WTC11 (cell line): ENCODE data around the gene THEMIS2.

ENCODE experiments used
- SMAD4 ChIP-seq: sonication (generic); formaldehyde crosslinking; IDR thresholded peaks from 2 replicates; pipeline ENCODE4 v1.8.0; 2022; ENCODE audit warnings: mild to moderate bottlenecking, missing genetic modification reagents
- TEAD1 ChIP-seq: sonication (generic); formaldehyde crosslinking; IDR thresholded peaks from 2 replicates; pipeline ENCODE4 v1.8.0; 2022; ENCODE audit warnings: mild to moderate bottlenecking, missing genetic modification reagents
- TF ChIP-seq, protein P1 (sequence below): fragments of 200-600 bp; IDR thresholded peaks from 2 replicates; pipeline ENCODE4 v1.8.0; 2022; ENCODE audit warnings: antibody characterized with exemption
- TF ChIP-seq, protein P2 (sequence below): sonication (generic); formaldehyde crosslinking; IDR thresholded peaks from 2 replicates; pipeline ENCODE4 v1.8.1; 2023; ENCODE audit warnings: mild to moderate bottlenecking, missing genetic modification reagents, moderate library complexity
- TF ChIP-seq, protein P3 (sequence below): sonication (generic); formaldehyde crosslinking; IDR thresholded peaks from 2 replicates; pipeline ENCODE4 v1.8.0; 2022; ENCODE audit warnings: mild to moderate bottlenecking, missing genetic modification reagents
- TF ChIP-seq, protein P4 (sequence below): sonication (generic); formaldehyde crosslinking; IDR thresholded peaks from 2 replicates; pipeline ENCODE4 v1.8.1; 2022; ENCODE audit warnings: missing genetic modification reagents, borderline replicate concordance
- TF ChIP-seq, protein P5 (sequence below): sonication (generic); formaldehyde crosslinking; conservative IDR thresholded peaks from 2 replicates; pipeline ENCODE4 v1.8.1; 2023; ENCODE audit warnings: mild to moderate bottlenecking, low read depth, missing genetic modification reagents, moderate library complexity
- TF ChIP-seq, protein P6 (sequence below): sonication (generic); formaldehyde crosslinking; IDR thresholded peaks from 2 replicates; pipeline ENCODE4 v1.8.0; 2022; ENCODE audit warnings: mild to moderate bottlenecking, missing genetic modification reagents
- TF ChIP-seq, protein P7 (sequence below): sonication (generic); formaldehyde crosslinking; IDR thresholded peaks from 2 replicates; pipeline ENCODE4 v1.8.0; 2023; ENCODE audit warnings: mild to moderate bottlenecking, missing genetic modification reagents
- TF ChIP-seq, protein P8 (sequence below): sonication (generic); formaldehyde crosslinking; IDR thresholded peaks from 2 replicates; pipeline ENCODE4 v1.8.1; 2023; ENCODE audit warnings: mild to moderate bottlenecking, missing genetic modification reagents

DNA sequence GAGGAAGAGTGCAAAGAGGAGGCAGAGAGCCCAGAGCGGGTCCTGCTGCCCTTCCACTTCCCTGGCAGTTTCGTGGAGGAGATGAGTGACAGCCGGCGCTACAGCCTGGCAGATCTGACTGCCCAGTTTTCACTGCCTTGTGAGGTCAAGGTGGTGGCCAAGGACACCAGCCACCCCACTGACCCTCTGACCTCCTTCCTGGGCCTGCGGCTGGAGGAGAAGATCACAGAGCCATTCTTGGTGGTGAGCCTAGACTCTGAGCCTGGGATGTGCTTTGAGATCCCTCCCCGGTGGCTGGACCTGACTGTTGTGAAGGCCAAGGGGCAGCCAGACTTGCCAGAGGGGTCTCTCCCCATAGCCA is 10.2 kb downstream of the THEMIS2 start:
- TF ChIP-seq, protein P1, sequence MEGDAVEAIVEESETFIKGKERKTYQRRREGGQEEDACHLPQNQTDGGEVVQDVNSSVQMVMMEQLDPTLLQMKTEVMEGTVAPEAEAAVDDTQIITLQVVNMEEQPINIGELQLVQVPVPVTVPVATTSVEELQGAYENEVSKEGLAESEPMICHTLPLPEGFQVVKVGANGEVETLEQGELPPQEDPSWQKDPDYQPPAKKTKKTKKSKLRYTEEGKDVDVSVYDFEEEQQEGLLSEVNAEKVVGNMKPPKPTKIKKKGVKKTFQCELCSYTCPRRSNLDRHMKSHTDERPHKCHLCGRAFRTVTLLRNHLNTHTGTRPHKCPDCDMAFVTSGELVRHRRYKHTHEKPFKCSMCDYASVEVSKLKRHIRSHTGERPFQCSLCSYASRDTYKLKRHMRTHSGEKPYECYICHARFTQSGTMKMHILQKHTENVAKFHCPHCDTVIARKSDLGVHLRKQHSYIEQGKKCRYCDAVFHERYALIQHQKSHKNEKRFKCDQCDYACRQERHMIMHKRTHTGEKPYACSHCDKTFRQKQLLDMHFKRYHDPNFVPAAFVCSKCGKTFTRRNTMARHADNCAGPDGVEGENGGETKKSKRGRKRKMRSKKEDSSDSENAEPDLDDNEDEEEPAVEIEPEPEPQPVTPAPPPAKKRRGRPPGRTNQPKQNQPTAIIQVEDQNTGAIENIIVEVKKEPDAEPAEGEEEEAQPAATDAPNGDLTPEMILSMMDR = no peak
- TF ChIP-seq, protein P2, sequence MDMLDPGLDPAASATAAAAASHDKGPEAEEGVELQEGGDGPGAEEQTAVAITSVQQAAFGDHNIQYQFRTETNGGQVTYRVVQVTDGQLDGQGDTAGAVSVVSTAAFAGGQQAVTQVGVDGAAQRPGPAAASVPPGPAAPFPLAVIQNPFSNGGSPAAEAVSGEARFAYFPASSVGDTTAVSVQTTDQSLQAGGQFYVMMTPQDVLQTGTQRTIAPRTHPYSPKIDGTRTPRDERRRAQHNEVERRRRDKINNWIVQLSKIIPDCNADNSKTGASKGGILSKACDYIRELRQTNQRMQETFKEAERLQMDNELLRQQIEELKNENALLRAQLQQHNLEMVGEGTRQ (CRISPR knock-in tag) = no peak
- TF ChIP-seq, protein P3, sequence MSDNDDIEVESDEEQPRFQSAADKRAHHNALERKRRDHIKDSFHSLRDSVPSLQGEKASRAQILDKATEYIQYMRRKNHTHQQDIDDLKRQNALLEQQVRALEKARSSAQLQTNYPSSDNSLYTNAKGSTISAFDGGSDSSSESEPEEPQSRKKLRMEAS = no peak
- TF ChIP-seq, protein P4, sequence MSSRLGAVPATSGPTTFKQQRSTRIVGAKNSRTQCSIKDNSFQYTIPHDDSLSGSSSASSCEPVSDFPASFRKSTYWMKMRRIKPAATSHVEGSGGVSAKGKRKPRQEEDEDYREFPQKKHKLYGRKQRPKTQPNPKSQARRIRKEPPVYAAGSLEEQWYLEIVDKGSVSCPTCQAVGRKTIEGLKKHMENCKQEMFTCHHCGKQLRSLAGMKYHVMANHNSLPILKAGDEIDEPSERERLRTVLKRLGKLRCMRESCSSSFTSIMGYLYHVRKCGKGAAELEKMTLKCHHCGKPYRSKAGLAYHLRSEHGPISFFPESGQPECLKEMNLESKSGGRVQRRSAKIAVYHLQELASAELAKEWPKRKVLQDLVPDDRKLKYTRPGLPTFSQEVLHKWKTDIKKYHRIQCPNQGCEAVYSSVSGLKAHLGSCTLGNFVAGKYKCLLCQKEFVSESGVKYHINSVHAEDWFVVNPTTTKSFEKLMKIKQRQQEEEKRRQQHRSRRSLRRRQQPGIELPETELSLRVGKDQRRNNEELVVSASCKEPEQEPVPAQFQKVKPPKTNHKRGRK (CRISPR knock-in tag) = no peak
- TF ChIP-seq, protein P5, sequence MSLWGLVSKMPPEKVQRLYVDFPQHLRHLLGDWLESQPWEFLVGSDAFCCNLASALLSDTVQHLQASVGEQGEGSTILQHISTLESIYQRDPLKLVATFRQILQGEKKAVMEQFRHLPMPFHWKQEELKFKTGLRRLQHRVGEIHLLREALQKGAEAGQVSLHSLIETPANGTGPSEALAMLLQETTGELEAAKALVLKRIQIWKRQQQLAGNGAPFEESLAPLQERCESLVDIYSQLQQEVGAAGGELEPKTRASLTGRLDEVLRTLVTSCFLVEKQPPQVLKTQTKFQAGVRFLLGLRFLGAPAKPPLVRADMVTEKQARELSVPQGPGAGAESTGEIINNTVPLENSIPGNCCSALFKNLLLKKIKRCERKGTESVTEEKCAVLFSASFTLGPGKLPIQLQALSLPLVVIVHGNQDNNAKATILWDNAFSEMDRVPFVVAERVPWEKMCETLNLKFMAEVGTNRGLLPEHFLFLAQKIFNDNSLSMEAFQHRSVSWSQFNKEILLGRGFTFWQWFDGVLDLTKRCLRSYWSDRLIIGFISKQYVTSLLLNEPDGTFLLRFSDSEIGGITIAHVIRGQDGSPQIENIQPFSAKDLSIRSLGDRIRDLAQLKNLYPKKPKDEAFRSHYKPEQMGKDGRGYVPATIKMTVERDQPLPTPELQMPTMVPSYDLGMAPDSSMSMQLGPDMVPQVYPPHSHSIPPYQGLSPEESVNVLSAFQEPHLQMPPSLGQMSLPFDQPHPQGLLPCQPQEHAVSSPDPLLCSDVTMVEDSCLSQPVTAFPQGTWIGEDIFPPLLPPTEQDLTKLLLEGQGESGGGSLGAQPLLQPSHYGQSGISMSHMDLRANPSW = no peak
- TF ChIP-seq, protein P6, sequence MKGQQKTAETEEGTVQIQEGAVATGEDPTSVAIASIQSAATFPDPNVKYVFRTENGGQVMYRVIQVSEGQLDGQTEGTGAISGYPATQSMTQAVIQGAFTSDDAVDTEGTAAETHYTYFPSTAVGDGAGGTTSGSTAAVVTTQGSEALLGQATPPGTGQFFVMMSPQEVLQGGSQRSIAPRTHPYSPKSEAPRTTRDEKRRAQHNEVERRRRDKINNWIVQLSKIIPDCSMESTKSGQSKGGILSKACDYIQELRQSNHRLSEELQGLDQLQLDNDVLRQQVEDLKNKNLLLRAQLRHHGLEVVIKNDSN (CRISPR knock-in tag) = no peak
- TF ChIP-seq SMAD4 (CRISPR knock-in tag) (no peak), TEAD1 (no peak)
- TF ChIP-seq, protein P7, sequence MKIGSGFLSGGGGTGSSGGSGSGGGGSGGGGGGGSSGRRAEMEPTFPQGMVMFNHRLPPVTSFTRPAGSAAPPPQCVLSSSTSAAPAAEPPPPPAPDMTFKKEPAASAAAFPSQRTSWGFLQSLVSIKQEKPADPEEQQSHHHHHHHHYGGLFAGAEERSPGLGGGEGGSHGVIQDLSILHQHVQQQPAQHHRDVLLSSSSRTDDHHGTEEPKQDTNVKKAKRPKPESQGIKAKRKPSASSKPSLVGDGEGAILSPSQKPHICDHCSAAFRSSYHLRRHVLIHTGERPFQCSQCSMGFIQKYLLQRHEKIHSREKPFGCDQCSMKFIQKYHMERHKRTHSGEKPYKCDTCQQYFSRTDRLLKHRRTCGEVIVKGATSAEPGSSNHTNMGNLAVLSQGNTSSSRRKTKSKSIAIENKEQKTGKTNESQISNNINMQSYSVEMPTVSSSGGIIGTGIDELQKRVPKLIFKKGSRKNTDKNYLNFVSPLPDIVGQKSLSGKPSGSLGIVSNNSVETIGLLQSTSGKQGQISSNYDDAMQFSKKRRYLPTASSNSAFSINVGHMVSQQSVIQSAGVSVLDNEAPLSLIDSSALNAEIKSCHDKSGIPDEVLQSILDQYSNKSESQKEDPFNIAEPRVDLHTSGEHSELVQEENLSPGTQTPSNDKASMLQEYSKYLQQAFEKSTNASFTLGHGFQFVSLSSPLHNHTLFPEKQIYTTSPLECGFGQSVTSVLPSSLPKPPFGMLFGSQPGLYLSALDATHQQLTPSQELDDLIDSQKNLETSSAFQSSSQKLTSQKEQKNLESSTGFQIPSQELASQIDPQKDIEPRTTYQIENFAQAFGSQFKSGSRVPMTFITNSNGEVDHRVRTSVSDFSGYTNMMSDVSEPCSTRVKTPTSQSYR (CRISPR knock-in tag) = no peak
- TF ChIP-seq, protein P8, sequence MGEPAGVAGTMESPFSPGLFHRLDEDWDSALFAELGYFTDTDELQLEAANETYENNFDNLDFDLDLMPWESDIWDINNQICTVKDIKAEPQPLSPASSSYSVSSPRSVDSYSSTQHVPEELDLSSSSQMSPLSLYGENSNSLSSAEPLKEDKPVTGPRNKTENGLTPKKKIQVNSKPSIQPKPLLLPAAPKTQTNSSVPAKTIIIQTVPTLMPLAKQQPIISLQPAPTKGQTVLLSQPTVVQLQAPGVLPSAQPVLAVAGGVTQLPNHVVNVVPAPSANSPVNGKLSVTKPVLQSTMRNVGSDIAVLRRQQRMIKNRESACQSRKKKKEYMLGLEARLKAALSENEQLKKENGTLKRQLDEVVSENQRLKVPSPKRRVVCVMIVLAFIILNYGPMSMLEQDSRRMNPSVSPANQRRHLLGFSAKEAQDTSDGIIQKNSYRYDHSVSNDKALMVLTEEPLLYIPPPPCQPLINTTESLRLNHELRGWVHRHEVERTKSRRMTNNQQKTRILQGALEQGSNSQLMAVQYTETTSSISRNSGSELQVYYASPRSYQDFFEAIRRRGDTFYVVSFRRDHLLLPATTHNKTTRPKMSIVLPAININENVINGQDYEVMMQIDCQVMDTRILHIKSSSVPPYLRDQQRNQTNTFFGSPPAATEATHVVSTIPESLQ (CRISPR knock-in tag) = no peak
